H9 (cell line): ENCODE data around the gene SOCS4. TPM values are rescaled to one million over a fixed set of nuclear protein-coding genes. Genes with fewer than 3 reads are reported as not detected.

Experiments used
- DNase-seq: peaks from one replicate; pipeline ENCODE4 v3.0.0-alpha.2; 2017
- H2AFZ ChIP-seq: one replicate; pipeline ENCODE4 v1.6.1; 2013; ENCODE audit warnings: mild to moderate bottlenecking, low read length, control low read depth, moderate library complexity
- H2AK5ac ChIP-seq: 2 replicates; pipeline ENCODE4 v1.6.1; 2013; ENCODE audit warnings: low read length, control low read depth, mixed read lengths; ENCODE audit not compliant: insufficient read length
- H2BK120ac ChIP-seq: one replicate; pipeline ENCODE4 v1.6.1; 2013; ENCODE audit warnings: low read depth, mild to moderate bottlenecking, low read length, control low read depth, inconsistent platforms; ENCODE audit not compliant: poor library complexity, severe bottlenecking
- H2BK12ac ChIP-seq: 2 replicates; pipeline ENCODE4 v1.6.1; 2013; ENCODE audit warnings: low read length, control low read depth, mixed read lengths, low read depth; ENCODE audit not compliant: insufficient read length
- H2BK15ac ChIP-seq: 2 replicates; pipeline ENCODE4 v1.6.1; 2013; ENCODE audit warnings: low read depth, low read length, control low read depth
- H2BK20ac ChIP-seq: one replicate; pipeline ENCODE4 v1.6.1; 2013; ENCODE audit warnings: low read depth, mild to moderate bottlenecking, low read length, control low read depth, inconsistent platforms; ENCODE audit not compliant: poor library complexity, severe bottlenecking
- H2BK5ac ChIP-seq: 2 replicates; pipeline ENCODE4 v1.6.1; 2013; ENCODE audit warnings: low read length, control low read depth, mixed read lengths; ENCODE audit not compliant: insufficient read length
- H3K14ac ChIP-seq: 2 replicates; pipeline ENCODE4 v1.6.1; 2013; ENCODE audit warnings: low read length, control low read depth; ENCODE audit not compliant: insufficient read depth
- H3K18ac ChIP-seq: 2 replicates; pipeline ENCODE4 v1.6.1; 2013; ENCODE audit warnings: low read depth, mild to moderate bottlenecking, mixed read lengths, low read length, control low read depth; ENCODE audit not compliant: insufficient read length
- H3K23ac ChIP-seq: 2 replicates; pipeline ENCODE4 v1.6.1; 2013; ENCODE audit warnings: low read length, control low read depth, mixed read lengths, low read depth; ENCODE audit not compliant: insufficient read length
- H3K23me2 ChIP-seq: 2 replicates; pipeline ENCODE4 v1.6.1; 2013; ENCODE audit warnings: low read depth, mild to moderate bottlenecking, mixed read lengths, low read length, control low read depth; ENCODE audit not compliant: insufficient read length, poor library complexity, severe bottlenecking
- H3K27ac ChIP-seq: 2 replicates; pipeline ENCODE4 v1.5.1; 2013; ENCODE audit warnings: low read length, control low read depth, mixed read lengths, low read depth; ENCODE audit not compliant: insufficient read length
- H3K27me3 ChIP-seq: 2 replicates; pipeline ENCODE4 v1.6.1; 2013; ENCODE audit warnings: low read length, control low read depth, inconsistent platforms; ENCODE audit not compliant: insufficient read depth
- H3K4ac ChIP-seq: 2 replicates; pipeline ENCODE4 v1.6.1; 2013; ENCODE audit warnings: low read depth, mild to moderate bottlenecking, control low read depth, inconsistent platforms, low read length, moderate library complexity
- H3K4me1 ChIP-seq: 2 replicates; pipeline ENCODE4 v1.6.1; 2013; ENCODE audit warnings: low read length, control low read depth, inconsistent platforms; ENCODE audit not compliant: insufficient read depth
- H3K4me2 ChIP-seq: 2 replicates; pipeline ENCODE4 v1.6.1; 2013; ENCODE audit warnings: low read length, control low read depth, mixed read lengths; ENCODE audit not compliant: insufficient read length, insufficient read depth
- H3K56ac ChIP-seq: 2 replicates; pipeline ENCODE4 v1.6.1; 2013; ENCODE audit warnings: low read depth, mild to moderate bottlenecking, mixed read lengths, low read length, control low read depth; ENCODE audit not compliant: insufficient read length
- H3K79me1 ChIP-seq: 2 replicates; pipeline ENCODE4 v1.6.1; 2013; ENCODE audit warnings: low read depth, mild to moderate bottlenecking, moderate library complexity, low read length, control low read depth, inconsistent platforms; ENCODE audit not compliant: insufficient read depth, poor library complexity, severe bottlenecking
- H3K79me2 ChIP-seq: 2 replicates; pipeline ENCODE4 v1.6.1; 2013; ENCODE audit warnings: low read length, control low read depth, inconsistent platforms; ENCODE audit not compliant: insufficient read depth
- H3K9ac ChIP-seq: 2 replicates; pipeline ENCODE4 v1.6.1; 2013; ENCODE audit warnings: low read length, control low read depth, mixed read lengths; ENCODE audit not compliant: insufficient read length; ENCODE audit errors: extremely low read depth
- H3K9me3 ChIP-seq: one replicate; pipeline ENCODE4 v1.6.1; 2013; ENCODE audit warnings: low read depth, low read length, inconsistent platforms; ENCODE audit not compliant: control insufficient read depth
- H3T11ph ChIP-seq: one replicate; pipeline ENCODE4 v1.6.1; 2013; ENCODE audit warnings: mild to moderate bottlenecking, low read length, control low read depth, inconsistent platforms
- H4K20me1 ChIP-seq: one replicate; pipeline ENCODE4 v1.6.1; 2013; ENCODE audit not compliant: control insufficient read depth, insufficient read length, insufficient read depth
- H4K5ac ChIP-seq: 2 replicates; pipeline ENCODE4 v1.6.1; 2013; ENCODE audit warnings: low read depth, mild to moderate bottlenecking, mixed read lengths, low read length, control low read depth; ENCODE audit not compliant: insufficient read length
- H4K8ac ChIP-seq: replicated peaks from 2 replicates; pipeline ENCODE4 v1.6.1; 2013; ENCODE audit warnings: low read length, control low read depth, mixed read lengths, low read depth; ENCODE audit not compliant: insufficient read length
- H4K91ac ChIP-seq: 2 replicates; pipeline ENCODE4 v1.6.1; 2013; ENCODE audit warnings: low read depth, mild to moderate bottlenecking, moderate library complexity, mixed read lengths, low read length, control low read depth; ENCODE audit not compliant: insufficient read length
- H3K27ac Mint-ChIP-seq, 3 experiments: 2 replicates in 2 of 3; 3 replicates in 1 of 3; pipeline ENCODE4 v1.8.0; 2020 to 2021; ENCODE audit warnings: mixed read lengths in 3 of 3, mild to moderate bottlenecking in 1 of 3, moderate library complexity in 1 of 3
- H3K27me3 Mint-ChIP-seq: 2 replicates; pipeline ENCODE4 v1.8.0; 2021; ENCODE audit warnings: low read depth, mild to moderate bottlenecking, moderate library complexity, mixed read lengths
- H3K36me3 Mint-ChIP-seq, 3 experiments: 2 replicates in 2 of 3; 3 replicates in 1 of 3; pipeline ENCODE4 v1.8.0; 2020 to 2021; ENCODE audit warnings: low read depth in 3 of 3, mixed read lengths in 3 of 3; ENCODE audit not compliant: insufficient read depth in 1 of 3
- H3K4me1 Mint-ChIP-seq, 2 experiments: 2 replicates each; pipeline ENCODE4 v1.8.0; 2020; ENCODE audit warnings: mixed read lengths in 2 of 2
- H3K4me3 Mint-ChIP-seq, 2 experiments: 2 replicates in 1 of 2; 3 replicates in 1 of 2; pipeline ENCODE4 v1.8.0; 2020 to 2021; ENCODE audit warnings: mild to moderate bottlenecking in 2 of 2, mixed read lengths in 2 of 2, moderate library complexity in 1 of 2
- H3K9me3 Mint-ChIP-seq, 2 experiments: 2 replicates in 1 of 2; 3 replicates in 1 of 2; pipeline ENCODE4 v1.8.0; 2020; ENCODE audit warnings: mild to moderate bottlenecking in 2 of 2, mixed read lengths in 2 of 2, moderate library complexity in 1 of 2
- CTCF ChIP-seq: fragments of 200-600 bp; sonication (generic); conservative IDR thresholded peaks from 3 replicates; pipeline ENCODE4 v1.8.0; 2021; ENCODE audit warnings: antibody characterized with exemption, mild to moderate bottlenecking
- WGBS: extraction: QIAGEN DNeasy Blood & Tissue Kit; methylation state at CpG from one replicate; pipeline ENCODE4 v1.1.7; 2013; ENCODE audit warnings: missing lambda C conversion rate, low lambda C conversion rate, mixed read lengths; ENCODE audit not compliant: insufficient read length; ENCODE audit errors: extremely low coverage; 5-methylcytosine and 5-hydroxymethylcytosine counted together
- total RNA-seq: library from RNA; stranded (reverse); gene quantifications from 2 replicates; pipeline ENCODE4 v1.2.1, GENCODE V29; 2021

SOCS4 gene
- total RNA-seq, 1 experiment from 2014 or later, result 38.5 TPM

- Histone ChIP-seq H3K4me2 (peak overlapping the region; percentile 93), H2AK5ac (no peak overlapping the region), H3K79me2 (peaks cover 30% of the 10 kb centered on the region; the same call in 1 of the 2 replicates), H3K4me1 (no peaks in the 10 kb centered on the region; the same call in 1 of the 2 replicates), H2BK120ac (no peak overlapping the region), H3K56ac (no peak overlapping the region), H4K8ac (no peak overlapping the region), H3K9ac (no peak overlapping the region), H3K18ac (no peak overlapping the region), H3K9me3 (no peaks in the 10 kb centered on the region), H3K79me1 (peaks cover 10% of the 10 kb centered on the region), H3K14ac (no peak overlapping the region), H3K27ac (no peak overlapping the region), H3K27me3 (no peaks in the 10 kb centered on the region), H2AFZ (no peak overlapping the region), H3K23me2 (peaks cover 10% of the 10 kb centered on the region), H3K23ac (no peak overlapping the region), H4K91ac (no peak overlapping the region), H4K5ac (no peak overlapping the region), H4K20me1 (no peaks in the 10 kb centered on the region), H2BK20ac (peak overlapping the region; percentile 83), H3T11ph (no peak overlapping the region), H2BK15ac (no peak overlapping the region), H2BK5ac (no peak overlapping the region), H3K4ac (no peak overlapping the region), H2BK12ac (no peak overlapping the region)
- H3K4me1 Mint-ChIP-seq, result peaks cover 30% of the 10 kb centered on the region in 2 experiments
- DNase-seq, result no peak
- TF ChIP-seq CTCF, result no peak
- peak overlapping the region; percentile 6 to 99 (median 22); a peak in 3 of 7 replicates for H3K27ac Mint-ChIP-seq
- H3K27me3 Mint-ChIP-seq, result no peaks in the 10 kb centered on the region
- peak overlapping the region; percentile 86 to 95 for H3K4me3 Mint-ChIP-seq
- WGBS, result 100% methylated on average over 1 of the region's 7 CpGs
- no peaks in the 10 kb centered on the region; a peak in 1 of 5 replicates for H3K9me3 Mint-ChIP-seq
- H3K36me3 Mint-ChIP-seq, result peaks cover 16 to 35% (median 31%) of the 10 kb centered on the region in 3 experiments; a peak in 6 of 7 replicates
Measured at GRCh38 chr14:55053500-55053899, 26.5 kb downstream of the SOCS4 start.
